A549 (cell line): ENCODE data around the gene RPL23. TPM values are rescaled to one million over a fixed set of nuclear protein-coding genes. Genes with fewer than 3 reads are reported as not detected.

Experiments
- ATAC-seq, 2 experiments: fragments of 200-7000 bp in 1 of 2; fragments of >200 bp in 1 of 2; cut with Nextera tagmentation in 1 of 2; cut with Tn5 transposase in 1 of 2; 3 replicates each; pipeline versions ENCODE4 v1.8.0 to v1.9.1; 2018 to 2020; ENCODE audit warnings: mild to moderate bottlenecking in 1 of 2, moderate library complexity in 1 of 2
- CTCF ChIA-PET: fragments of 300-600 bp; sonication (Branson Sonifier 250); formaldehyde crosslinking; extraction: SDS; loops from one replicate; lab custom pipeline; 2021; ENCODE audit warnings: antibody characterized with exemption, inconsistent platforms; lab: Yijun Ruan, JAX
- POLR2A ChIA-PET: fragments of 350-600 bp; formaldehyde crosslinking; extraction: SDS; loops from one replicate; lab custom pipeline; 2021; ENCODE audit warnings: antibody characterized with exemption, inconsistent platforms; lab: Yijun Ruan, JAX
- DNase-seq, 2 experiments: peaks; one replicate each; pipeline versions ENCODE4 v3.0.0 to v3.0.0-alpha.2; 2011 to 2016; ENCODE audit warnings: low read depth in 1 of 2, low spot score in 1 of 2
- FAIRE-seq: peaks from 2 replicates; lab custom pipeline; 2011; peaks lifted over from hg19 to GRCh38; lab: Jason Lieb, UNC
- H3K27ac ChIP-seq, 2 experiments: fragments of >200 bp; sonication (Bioruptor Twin); formaldehyde crosslinking; 3 replicates each; pipeline ENCODE4 v1.5.1; 2016 to 2017
- H3K4me1 ChIP-seq: fragments of >200 bp; sonication (Bioruptor Twin); formaldehyde crosslinking; 3 replicates; pipeline ENCODE4 v1.6.1; 2016
- H3K4me2 ChIP-seq: fragments of >200 bp; sonication (Bioruptor Twin); formaldehyde crosslinking; 3 replicates; pipeline ENCODE4 v1.6.1; 2016
- H3K4me3 ChIP-seq: fragments of >200 bp; sonication (Bioruptor Twin); formaldehyde crosslinking; 3 replicates; pipeline ENCODE4 v1.5.1; 2016
- H3K9me3 ChIP-seq: fragments of >200 bp; sonication (Bioruptor Twin); formaldehyde crosslinking; 3 replicates; pipeline ENCODE4 v1.6.1; 2016
- CBX2 ChIP-seq: fragments of 200-600 bp; sonication (generic); IDR thresholded peaks from 2 replicates; pipeline ENCODE4 v1.6.1; 2016; ENCODE audit warnings: low read depth, mild to moderate bottlenecking, borderline replicate concordance
- CHD4 ChIP-seq: fragments of 200-600 bp; sonication (generic); IDR thresholded peaks from 2 replicates; pipeline ENCODE4 v1.6.1; 2016; ENCODE audit warnings: antibody characterized with exemption, mild to moderate bottlenecking, borderline replicate concordance
- EHF ChIP-seq: fragments of 250-450 bp; sonication (Bioruptor Pico); IDR thresholded peaks from 2 replicates; pipeline ENCODE4 v1.5.0; 2020; ENCODE audit warnings: mild to moderate bottlenecking
- EHMT2 ChIP-seq: fragments of 200-600 bp; sonication (generic); IDR thresholded peaks from 2 replicates; pipeline ENCODE4 v1.6.1; 2016; ENCODE audit warnings: antibody characterized with exemption, low read depth, mild to moderate bottlenecking, moderate library complexity
- EP300 ChIP-seq, 2 experiments: fragments of >200 bp; sonication (Bioruptor Twin); formaldehyde crosslinking; IDR thresholded peaks; 2 replicates in 1 of 2; 3 replicates in 1 of 2; pipeline ENCODE4 v1.6.1; 2016 to 2017
- ESRRA ChIP-seq: fragments of 150-350 bp; IDR thresholded peaks from 2 replicates; pipeline ENCODE4 v1.6.1; 2014; ENCODE audit warnings: mild to moderate bottlenecking, low read length, borderline replicate concordance
- FOSB ChIP-seq: fragments of 250-450 bp; sonication (Bioruptor Pico); IDR thresholded peaks from 2 replicates; pipeline ENCODE4 v1.5.0; 2020; ENCODE audit warnings: mild to moderate bottlenecking, moderate library complexity
- FOSL2 ChIP-seq, 2 experiments: fragments of 450-650 bp in 1 of 2; fragments of >200 bp in 1 of 2; sonication (Bioruptor Twin) in 1 of 2; formaldehyde crosslinking; IDR thresholded peaks; 2 replicates each; pipeline versions ENCODE4 v1.5.0 to v1.6.1; 2016 to 2020; ENCODE audit warnings: mild to moderate bottlenecking in 1 of 2, moderate library complexity in 1 of 2
- FOXS1 ChIP-seq: fragments of 250-450 bp; sonication (Bioruptor Pico); IDR thresholded peaks from 2 replicates; pipeline ENCODE4 v1.5.0; 2020; ENCODE audit warnings: mild to moderate bottlenecking, moderate library complexity
- GATA3 ChIP-seq: IDR thresholded peaks from 2 replicates; pipeline ENCODE4 v1.6.1; 2012; ENCODE audit warnings: borderline replicate concordance
- HDAC2 ChIP-seq: fragments of 200-600 bp; sonication (generic); IDR thresholded peaks from 2 replicates; pipeline ENCODE4 v1.6.1; 2016
- HEYL ChIP-seq: fragments of 250-450 bp; sonication (Bioruptor Pico); IDR thresholded peaks from 2 replicates; pipeline ENCODE4 v1.8.0; 2021; ENCODE audit warnings: mild to moderate bottlenecking, moderate library complexity
- HOXA7 ChIP-seq: fragments of 250-450 bp; sonication (Bioruptor Pico); IDR thresholded peaks from 2 replicates; pipeline ENCODE4 v1.5.0; 2020; ENCODE audit warnings: mild to moderate bottlenecking, moderate library complexity
- HOXB5 ChIP-seq: fragments of 250-450 bp; sonication (Bioruptor Pico); IDR thresholded peaks from 2 replicates; pipeline ENCODE4 v1.5.0; 2020; ENCODE audit warnings: mild to moderate bottlenecking, moderate library complexity
- KDM1A ChIP-seq: fragments of 200-600 bp; sonication (generic); IDR thresholded peaks from 2 replicates; pipeline ENCODE4 v1.6.1; 2016; ENCODE audit warnings: low read depth, mild to moderate bottlenecking
- MYC ChIP-seq: IDR thresholded peaks from 2 replicates; pipeline ENCODE4 v1.6.1; 2012; ENCODE audit warnings: mild to moderate bottlenecking, inconsistent platforms, low read length, improper control_type of control experiment, borderline replicate concordance
- NFE2L2 ChIP-seq: fragments of 150-350 bp; conservative IDR thresholded peaks from 2 replicates; pipeline ENCODE4 v1.6.1; 2014; ENCODE audit warnings: low read length
- NR3C1 ChIP-seq: fragments of >200 bp; sonication (Bioruptor Twin); formaldehyde crosslinking; IDR thresholded peaks from 3 replicates; pipeline ENCODE4 v1.6.1; 2017
- POLR2A ChIP-seq: IDR thresholded peaks from 2 replicates; pipeline ENCODE4 v1.6.1; 2012; ENCODE audit warnings: mild to moderate bottlenecking, low read length
- POLR2AphosphoS2 ChIP-seq: conservative IDR thresholded peaks from 2 replicates; pipeline ENCODE4 v1.6.1; 2012; ENCODE audit warnings: low read length, improper control_type of control experiment, inconsistent platforms
- RARB ChIP-seq: fragments of 250-450 bp; sonication (Bioruptor Pico); IDR thresholded peaks from 2 replicates; pipeline ENCODE4 v1.8.0; 2021; ENCODE audit warnings: mild to moderate bottlenecking, moderate library complexity
- RFX5 ChIP-seq: fragments of 450-650 bp; IDR thresholded peaks from 2 replicates; pipeline ENCODE4 v1.7.1; 2014; ENCODE audit warnings: antibody characterized with exemption, mild to moderate bottlenecking, moderate library complexity
- RNF2 ChIP-seq: fragments of 200-600 bp; sonication (generic); IDR thresholded peaks from 2 replicates; pipeline ENCODE4 v1.6.1; 2016; ENCODE audit warnings: low read depth, mild to moderate bottlenecking, antibody characterized with exemption, moderate library complexity, borderline replicate concordance
- SREBF2 ChIP-seq: fragments of 450-650 bp; IDR thresholded peaks from 2 replicates; pipeline ENCODE4 v1.6.1; 2014; ENCODE audit warnings: mild to moderate bottlenecking, moderate library complexity
- TFCP2L1 ChIP-seq: fragments of 250-450 bp; sonication (Bioruptor Pico); IDR thresholded peaks from 2 replicates; pipeline ENCODE4 v1.5.0; 2021; ENCODE audit warnings: mild to moderate bottlenecking
- TP53 ChIP-seq: fragments of 250-450 bp; sonication (Bioruptor Pico); IDR thresholded peaks from 2 replicates; pipeline ENCODE4 v1.5.0; 2021; ENCODE audit warnings: mild to moderate bottlenecking, moderate library complexity
- ZC3H11A ChIP-seq: fragments of 450-650 bp; IDR thresholded peaks from 2 replicates; pipeline ENCODE4 v1.6.1; 2014; ENCODE audit warnings: antibody characterized with exemption, mild to moderate bottlenecking
- ZFP36 ChIP-seq: fragments of 450-650 bp; IDR thresholded peaks from 2 replicates; pipeline ENCODE4 v1.6.1; 2014; ENCODE audit warnings: borderline replicate concordance; ENCODE audit not compliant: partially characterized antibody
- ZNF302 ChIP-seq: fragments of 250-450 bp; sonication (Bioruptor Pico); IDR thresholded peaks from 2 replicates; pipeline ENCODE4 v1.9.0; 2021; ENCODE audit warnings: inconsistent platforms, mild to moderate bottlenecking, moderate library complexity
- WGBS: methylation state at CpG from one replicate; pipeline ENCODE4 v1.1.6; 2017; ENCODE audit errors: missing lambda C conversion rate; 5-methylcytosine and 5-hydroxymethylcytosine counted together
- polyA plus RNA-seq, 4 experiments: library from polyadenylated mRNA; depleted of rRNA in 3 of 4; stranded (reverse); fragments of >200 nt; fragmentation: RNase III in 1 of 4; extraction: RNeasy Plus Mini Kit Qiagen cat#74134 plus additional on column Dnase treatment in 1 of 4; gene quantifications; 2 replicates in 3 of 4; 3 replicates in 1 of 4; pipeline ENCODE4 v1.2.3, GENCODE V29; 2011 to 2017
- TF ChIP-seq, protein P1 (sequence below): fragments of 250-450 bp; sonication (Bioruptor Pico); IDR thresholded peaks from 2 replicates; pipeline ENCODE4 v1.5.0; 2020; ENCODE audit warnings: low read depth, mild to moderate bottlenecking, moderate library complexity
- TF ChIP-seq, protein P2 (sequence below): IDR thresholded peaks from 2 replicates; pipeline ENCODE4 v1.6.1; 2012
- TF ChIP-seq, protein P3 (sequence below): IDR thresholded peaks from 2 replicates; pipeline ENCODE4 v1.6.1; 2012
- TF ChIP-seq, protein P4 (sequence below): fragments of >200 bp; sonication (Bioruptor Twin); formaldehyde crosslinking; IDR thresholded peaks from 3 replicates; pipeline ENCODE4 v1.6.1; 2016

Gene RPL23
- polyA plus RNA-seq, 2 of the 4 experiments (the other 2 are of a cell fraction) = 2,715 to 2,969 TPM

DNA sequence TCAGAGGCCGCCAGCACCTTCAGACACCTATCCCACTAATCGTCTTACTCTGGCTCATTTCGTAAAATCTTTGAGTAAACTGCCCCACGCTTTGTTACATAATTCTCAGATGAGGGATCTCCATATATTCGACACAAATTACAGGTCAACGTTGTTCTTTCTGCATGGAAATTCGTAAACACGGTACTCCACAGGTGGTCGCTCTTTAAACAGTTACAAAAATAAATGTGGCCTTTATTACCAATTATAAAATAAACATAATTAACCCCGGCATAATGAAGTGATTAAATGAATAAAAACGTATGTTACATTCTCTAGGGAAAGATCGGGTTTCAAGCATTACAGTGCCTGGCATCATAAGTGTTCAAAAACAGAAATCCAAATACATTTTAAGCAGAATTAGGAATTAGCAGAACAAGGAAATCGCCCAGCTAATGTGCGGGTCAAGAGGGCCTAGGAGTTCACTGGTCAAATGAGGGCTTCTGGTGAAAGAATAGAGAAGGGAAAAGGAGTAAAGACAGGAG is 53.2 kb downstream of the RPL23 start:
- Histone ChIP-seq H3K4me2 (peak overlapping the region; percentile 76), H3K4me3 (peak overlapping the region; percentile 91), H3K27ac (peak overlapping the region; percentile 92 to 98), H3K9me3 (peaks cover 5% of the 10 kb centered on the region; the same call in 1 of the 3 replicates), H3K4me1 (peaks cover 27% of the 10 kb centered on the region)
- 28% methylated on average over 14 of the region's 14 CpGs for WGBS
- ChIA-PET POLR2A (interaction anchor here (1.1 to 2.2 kb wide), 4 partner anchors 25 to 52 kb away, joined by 3 to 4 read pairs (median 3); partner anchors contain the start of gene CWC25), CTCF (interaction anchor here (1.0 to 2.0 kb wide), 2 partner anchors 13 to 70 kb away, joined by 4 to 5 read pairs; partner anchors contain the start of gene CISD3)
- no peak; a peak in 1 of 6 replicates for ATAC-seq
- TF ChIP-seq HOXB5 (CRISPR knock-in tag) (0 out of 2 replicates have a peak, but pooled peaks have one; percentile 10), RFX5 (0 out of 2 replicates have a peak, but pooled peaks have one; percentile 7), EHF (CRISPR knock-in tag) (no peak), ZFP36 (no peak), HDAC2 (0 out of 2 replicates have a peak, but pooled peaks have one; percentile 23)
- no peak for FAIRE-seq
- DNase-seq = no peak

DNA sequence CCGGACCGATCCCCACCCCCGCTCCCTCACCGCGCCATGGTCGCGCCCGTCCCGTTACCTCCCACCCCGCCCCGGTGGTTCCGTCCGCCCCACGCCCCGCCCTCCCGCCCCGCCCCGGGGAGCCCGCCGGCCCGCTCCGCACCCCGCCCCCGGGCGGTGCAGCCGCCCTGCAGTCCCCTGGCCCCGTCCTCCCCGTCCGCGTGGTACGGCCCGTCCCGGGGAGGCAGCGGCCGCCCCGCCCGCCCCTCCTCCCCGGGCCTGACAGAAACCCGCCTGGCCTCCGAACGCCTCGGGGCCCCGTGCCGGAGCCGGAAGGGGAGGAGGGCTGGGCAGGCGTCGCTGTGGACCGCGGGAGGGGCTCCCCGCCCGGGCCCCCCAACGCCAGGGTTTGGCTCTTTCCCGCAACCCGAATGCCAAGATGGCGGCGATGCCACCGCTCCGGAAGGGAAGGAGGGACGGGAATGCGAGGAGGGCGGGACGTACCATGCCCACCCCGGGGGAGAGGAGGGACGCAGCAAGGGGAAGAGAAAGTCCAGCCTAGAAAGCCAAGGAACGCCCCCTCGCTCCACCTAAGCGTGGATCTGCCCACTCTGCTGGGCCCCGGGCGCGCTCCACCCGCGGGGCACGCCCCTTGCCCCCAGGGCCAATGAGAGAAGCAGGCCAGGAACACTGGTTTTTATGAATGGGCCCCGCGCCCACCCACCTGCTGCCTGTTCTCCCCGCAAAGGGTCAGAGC is 53.9 kb downstream of the RPL23 start, which contains the start of gene PIP4K2B:
PIP4K2B (minus strand) TSS at position 56 of the 736 bp plus-strand sequence. CDS start 132 bp downstream, outside the sequence.
- H3K4me2 ChIP-seq = peak within 1 kb of the TSS; percentile 93
- ChIA-PET CTCF (interaction anchor here (0.6 to 3.2 kb wide), 5 partner anchors 12 to 123 kb away, joined by 3 to 17 read pairs (median 3); no protein-coding TSS in a partner anchor), POLR2A (interaction anchor here (1.0 to 2.2 kb wide), 6 partner anchors 25 to 70 kb away, joined by 3 to 4 read pairs (median 3); partner anchors contain the start of genes CWC25 and LASP1)
- 2% methylated on average over 22 of the region's 76 CpGs for WGBS
- DNase-seq = peak; percentile 99
- peak within 1 kb of the TSS; percentile 91 for H3K4me3 ChIP-seq
- H3K27ac ChIP-seq = peak within 1 kb of the TSS; percentile 92 to 98
- peaks cover 27% of the 10 kb centered on the region for H3K4me1 ChIP-seq
- no peak for FAIRE-seq
- ATAC-seq = peak; percentile 91 to 96
- 0 out of 3 replicates have a peak, but pooled peaks cover 2% of the 10 kb centered on the region for H3K9me3 ChIP-seq
- TF ChIP-seq NFE2L2 = no peak
- no peak for TF ChIP-seq SREBF2
- TF ChIP-seq MYC = peak; percentile 56; the same call in 1 of the 2 replicates
- TF ChIP-seq FOSL2 (IDR thresholded peaks at IDR 0.05) = no peak
- TF ChIP-seq FOSL2 (CRISPR knock-in tag; IDR thresholded peaks at IDR 0.05) = peak; percentile 7; the same call in 1 of the 2 replicates
- TF ChIP-seq KDM1A = no peak
- TF ChIP-seq TP53 (CRISPR knock-in tag) = peak; percentile 71; the same call in 1 of the 2 replicates
- peak; percentile 83 for TF ChIP-seq GATA3
- TF ChIP-seq, protein P1, sequence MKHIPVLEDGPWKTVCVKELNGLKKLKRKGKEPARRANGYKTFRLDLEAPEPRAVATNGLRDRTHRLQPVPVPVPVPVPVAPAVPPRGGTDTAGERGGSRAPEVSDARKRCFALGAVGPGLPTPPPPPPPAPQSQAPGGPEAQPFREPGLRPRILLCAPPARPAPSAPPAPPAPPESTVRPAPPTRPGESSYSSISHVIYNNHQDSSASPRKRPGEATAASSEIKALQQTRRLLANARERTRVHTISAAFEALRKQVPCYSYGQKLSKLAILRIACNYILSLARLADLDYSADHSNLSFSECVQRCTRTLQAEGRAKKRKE = no peak
- TF ChIP-seq HOXB5 (CRISPR knock-in tag) = peak; percentile 41; the same call in 1 of the 2 replicates
- no peak for TF ChIP-seq RARB (CRISPR knock-in tag)
- no peak for TF ChIP-seq ZC3H11A
- no peak for TF ChIP-seq CHD4
- no peak for TF ChIP-seq NR3C1
- no peak for TF ChIP-seq FOXS1 (CRISPR knock-in tag)
- no peak for TF ChIP-seq ESRRA
- TF ChIP-seq CBX2 = no peak
- no peak for TF ChIP-seq EP300 (IDR thresholded peaks at IDR 0.05)
- no peak for TF ChIP-seq HEYL (CRISPR knock-in tag)
- TF ChIP-seq FOSB (CRISPR knock-in tag) = peak; percentile 79; the same call in 1 of the 2 replicates
- no peak for TF ChIP-seq EHMT2
- peak; percentile 94; the same call in 1 of the 2 replicates for TF ChIP-seq POLR2AphosphoS2
- TF ChIP-seq RNF2 = no peak
- TF ChIP-seq, protein P2, sequence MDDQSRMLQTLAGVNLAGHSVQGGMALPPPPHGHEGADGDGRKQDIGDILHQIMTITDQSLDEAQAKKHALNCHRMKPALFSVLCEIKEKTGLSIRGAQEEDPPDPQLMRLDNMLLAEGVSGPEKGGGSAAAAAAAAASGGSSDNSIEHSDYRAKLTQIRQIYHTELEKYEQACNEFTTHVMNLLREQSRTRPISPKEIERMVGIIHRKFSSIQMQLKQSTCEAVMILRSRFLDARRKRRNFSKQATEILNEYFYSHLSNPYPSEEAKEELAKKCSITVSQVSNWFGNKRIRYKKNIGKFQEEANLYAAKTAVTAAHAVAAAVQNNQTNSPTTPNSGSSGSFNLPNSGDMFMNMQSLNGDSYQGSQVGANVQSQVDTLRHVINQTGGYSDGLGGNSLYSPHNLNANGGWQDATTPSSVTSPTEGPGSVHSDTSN = peak; percentile 26; the same call in 1 of the 2 replicates
- peak; percentile 54 for TF ChIP-seq POLR2A
- TF ChIP-seq, protein P3, sequence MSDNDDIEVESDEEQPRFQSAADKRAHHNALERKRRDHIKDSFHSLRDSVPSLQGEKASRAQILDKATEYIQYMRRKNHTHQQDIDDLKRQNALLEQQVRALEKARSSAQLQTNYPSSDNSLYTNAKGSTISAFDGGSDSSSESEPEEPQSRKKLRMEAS = peak; percentile 81
- TF ChIP-seq, protein P4, sequence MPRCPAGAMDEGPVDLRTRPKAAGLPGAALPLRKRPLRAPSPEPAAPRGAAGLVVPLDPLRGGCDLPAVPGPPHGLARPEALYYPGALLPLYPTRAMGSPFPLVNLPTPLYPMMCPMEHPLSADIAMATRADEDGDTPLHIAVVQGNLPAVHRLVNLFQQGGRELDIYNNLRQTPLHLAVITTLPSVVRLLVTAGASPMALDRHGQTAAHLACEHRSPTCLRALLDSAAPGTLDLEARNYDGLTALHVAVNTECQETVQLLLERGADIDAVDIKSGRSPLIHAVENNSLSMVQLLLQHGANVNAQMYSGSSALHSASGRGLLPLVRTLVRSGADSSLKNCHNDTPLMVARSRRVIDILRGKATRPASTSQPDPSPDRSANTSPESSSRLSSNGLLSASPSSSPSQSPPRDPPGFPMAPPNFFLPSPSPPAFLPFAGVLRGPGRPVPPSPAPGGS = peak; percentile 89; the same call in 1 of the 3 replicates
- TF ChIP-seq ZNF302 (CRISPR knock-in tag) = no peak
- peak; percentile 69; the same call in 1 of the 2 replicates for TF ChIP-seq HOXA7 (CRISPR knock-in tag)
- peak; percentile 81 for TF ChIP-seq TFCP2L1 (CRISPR knock-in tag)
